NCI-H187 treated with DMSO at 0.1 percent for 48 hours (cell line): ENCODE data around the gene TATDN2.
"Not testable (repeated sequence)": the region's sequence is repeated elsewhere in the genome, so short reads cannot be mapped to it uniquely, and the experiment has no call there.

Experiments
- DNase-seq: peaks from one replicate; lab custom pipeline; 2025; lab: John Stamatoyannopoulos, UW

TATDN2 gene

GRCh38 chr3:10289787-10290355 is 41.6 kb downstream of the TATDN2 start:
- DNase-seq: no peak

DNA sequence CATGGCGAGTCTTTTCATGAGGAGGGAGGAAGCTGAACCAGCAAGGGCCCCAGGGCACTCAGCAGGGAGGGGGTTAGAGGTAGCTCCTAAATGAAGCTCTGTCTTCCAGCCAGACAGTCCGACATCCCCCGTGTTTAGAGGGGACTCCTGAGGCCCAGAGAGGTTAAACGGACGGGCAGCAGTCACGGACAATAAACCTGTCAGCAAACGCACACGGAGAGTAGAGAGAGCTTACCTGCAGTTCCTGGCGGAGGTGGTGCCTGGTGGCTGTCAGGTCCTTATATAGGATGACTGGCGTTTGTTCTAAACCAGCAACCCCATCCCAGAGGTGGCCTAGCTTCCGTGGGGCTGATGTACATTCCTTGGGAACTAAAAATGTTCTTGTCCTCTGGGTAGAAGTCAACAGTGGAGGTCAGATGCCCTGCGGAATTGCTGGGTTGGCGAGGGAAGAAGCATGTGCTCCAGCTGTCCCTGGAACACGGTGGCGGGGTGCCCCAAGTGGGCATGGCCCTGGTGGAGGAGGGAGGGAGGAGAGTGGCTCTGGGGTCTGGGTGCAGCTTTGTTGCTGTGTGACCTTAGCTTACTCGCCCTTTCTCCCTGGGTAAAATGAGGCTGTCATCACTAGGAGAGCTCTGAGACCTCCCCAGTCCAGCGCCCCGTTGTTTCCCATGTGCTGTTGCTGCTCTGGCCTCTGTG is 42.4 kb downstream of the TATDN2 start:
- no peak for DNase-seq

- no peak for DNase-seq
Measured at GRCh38 chr3:10291641-10292040, 43.4 kb downstream of the TATDN2 start.

- no peak for DNase-seq
Measured at GRCh38 chr3:10292505-10293419, 44.5 kb downstream of the TATDN2 start, which contains the start of gene GHRL. TSS of gene GHRL (minus strand) at chr3:10292947. CDS start at chr3:10290180, 2,767 bp downstream.

DNA sequence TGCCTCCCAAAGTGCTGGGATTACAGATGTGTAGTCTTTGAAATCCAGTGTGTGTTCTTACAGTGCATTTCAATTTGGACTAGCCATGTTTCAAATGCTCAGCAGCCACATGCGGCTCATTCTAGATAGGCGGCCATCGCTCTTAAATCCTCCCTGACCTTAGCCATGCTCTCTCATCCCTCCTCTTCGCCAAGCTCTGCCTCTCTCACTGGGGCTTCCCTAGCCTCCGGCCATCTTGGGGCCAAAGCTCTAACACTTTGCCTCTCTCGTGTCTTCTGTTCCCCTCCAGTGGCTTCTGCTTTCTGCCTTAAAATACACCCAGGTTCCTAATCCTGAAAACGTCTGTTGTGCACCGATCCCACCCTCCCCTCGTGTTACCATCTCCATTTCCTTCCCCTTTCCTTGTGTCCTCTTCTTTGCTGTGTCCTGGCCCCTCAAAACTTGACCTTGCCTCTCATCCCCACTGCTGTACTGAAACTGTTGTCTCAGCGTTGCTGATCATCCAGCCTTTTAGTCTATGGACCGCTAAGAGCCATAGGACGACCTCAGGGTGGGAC is 45.8 kb downstream of the TATDN2 start:
- DNase-seq: no peak

GRCh38 chr3:10298064-10298463 is 49.8 kb downstream of the TATDN2 start:
- DNase-seq: not testable (repeated sequence)

GRCh38 chr3:10299175-10299574 is 50.9 kb downstream of the TATDN2 start:
- DNase-seq: no peak

- no peak for DNase-seq
Measured at GRCh38 chr3:10299679-10300078, 51.4 kb downstream of the TATDN2 start.

DNA sequence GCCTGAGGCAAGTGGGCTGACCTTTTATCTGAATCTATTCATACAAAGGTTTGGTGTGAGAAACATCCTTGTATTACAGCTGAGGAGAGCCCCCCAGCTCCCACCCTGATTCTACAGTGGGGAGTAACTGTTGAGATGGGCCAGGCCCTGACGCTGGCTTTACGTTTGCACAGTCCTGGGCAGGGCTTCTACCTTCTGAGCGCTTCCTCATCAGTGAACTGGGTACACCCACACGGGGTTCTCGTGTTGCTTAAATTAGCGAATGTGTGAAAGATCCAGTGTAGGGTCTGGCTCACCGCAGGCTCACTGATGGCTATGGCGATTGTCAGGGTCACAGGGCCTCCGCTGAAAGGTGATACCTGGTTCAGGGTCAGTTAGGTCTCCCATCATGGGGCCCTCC is 51.8 kb downstream of the TATDN2 start:
- no peak for DNase-seq

DNA sequence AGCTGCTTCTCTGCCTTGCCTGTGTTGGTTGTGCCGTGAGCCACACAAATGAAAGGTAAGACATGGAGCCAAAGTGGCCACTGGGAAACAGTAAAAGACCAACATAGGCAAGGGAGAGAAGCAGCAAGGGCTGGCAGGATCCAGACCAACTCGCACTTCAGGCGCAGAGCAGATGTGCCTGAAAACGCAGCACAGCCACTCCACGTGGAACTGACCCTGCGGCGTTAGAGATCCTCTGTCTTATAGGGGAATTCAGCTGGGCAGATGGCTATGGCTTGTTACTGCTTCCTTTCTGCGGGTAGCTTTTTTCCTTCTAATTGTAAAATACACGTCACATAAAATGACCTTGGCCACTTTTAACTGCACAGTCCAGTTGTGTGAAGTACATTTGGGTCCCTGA is 54.8 kb downstream of the TATDN2 start:
- no peak for DNase-seq

DNA sequence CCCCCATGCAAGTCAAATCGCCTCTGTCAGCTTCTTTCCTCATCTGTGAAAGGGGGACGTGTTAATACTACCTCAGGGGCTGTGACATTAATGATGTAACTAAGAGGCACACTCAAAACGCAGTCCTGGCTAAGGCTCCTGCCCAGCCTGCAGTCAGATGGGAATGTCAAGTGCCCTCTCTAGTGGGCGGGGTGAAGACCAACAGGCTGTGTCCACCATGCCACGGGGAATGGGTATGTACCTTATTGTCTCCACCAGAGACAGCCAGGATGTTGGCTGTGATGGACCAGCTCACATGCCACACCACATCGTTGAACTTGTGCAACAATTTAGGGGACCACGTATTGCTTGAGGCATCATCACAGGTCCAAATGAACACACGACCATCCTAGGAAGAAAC is 55.5 kb downstream of the TATDN2 start:
- no peak for DNase-seq

DNA sequence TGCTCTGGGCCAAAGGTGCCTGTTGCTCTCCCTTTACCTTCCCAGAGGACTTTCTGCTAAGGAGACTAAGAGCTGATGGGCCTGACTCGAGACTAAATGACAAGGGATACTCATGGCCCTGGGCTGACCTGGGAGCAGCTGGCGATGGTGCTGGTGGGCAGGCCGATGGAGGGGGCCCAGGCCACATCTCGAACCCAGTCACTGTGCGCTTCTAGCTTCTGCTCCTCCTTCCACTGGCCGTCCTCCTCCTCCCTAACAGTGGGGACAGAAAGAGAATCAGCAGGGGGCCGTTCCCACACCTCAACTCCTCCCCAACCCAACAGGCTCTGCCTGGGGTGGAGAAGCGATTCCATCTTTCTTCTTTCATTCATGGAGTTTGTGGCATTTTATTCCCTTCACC is 56.6 kb downstream of the TATDN2 start:
- DNase-seq: no peak

DNA sequence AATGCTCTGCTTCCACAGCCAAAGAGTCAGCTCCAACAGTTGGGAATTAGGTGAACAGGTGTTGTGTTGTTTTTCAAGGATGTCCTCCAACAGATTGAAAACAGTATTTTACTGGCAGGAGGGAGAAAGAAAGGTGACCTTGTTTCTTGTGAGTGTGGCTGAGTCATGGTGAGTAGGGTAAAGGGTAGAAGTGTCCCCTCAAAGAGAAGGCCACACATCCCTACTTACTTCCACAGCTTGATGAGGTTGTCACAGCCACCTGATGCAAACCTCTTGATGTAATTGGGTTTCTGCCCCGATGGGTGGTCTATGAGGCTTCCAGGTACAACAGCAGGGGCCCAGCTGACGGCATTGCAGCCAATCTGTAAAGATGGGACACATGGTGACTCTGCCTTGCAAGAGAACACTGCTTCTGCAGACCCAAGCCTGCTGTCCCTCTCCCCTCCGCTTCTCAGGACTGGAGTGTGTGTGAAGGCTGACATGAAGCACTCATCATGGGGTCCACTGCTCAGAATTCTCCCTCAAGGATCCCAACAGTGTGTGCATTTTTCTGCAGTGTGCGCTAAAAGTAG is 57.2 kb downstream of the TATDN2 start:
- DNase-seq: no peak

DNA sequence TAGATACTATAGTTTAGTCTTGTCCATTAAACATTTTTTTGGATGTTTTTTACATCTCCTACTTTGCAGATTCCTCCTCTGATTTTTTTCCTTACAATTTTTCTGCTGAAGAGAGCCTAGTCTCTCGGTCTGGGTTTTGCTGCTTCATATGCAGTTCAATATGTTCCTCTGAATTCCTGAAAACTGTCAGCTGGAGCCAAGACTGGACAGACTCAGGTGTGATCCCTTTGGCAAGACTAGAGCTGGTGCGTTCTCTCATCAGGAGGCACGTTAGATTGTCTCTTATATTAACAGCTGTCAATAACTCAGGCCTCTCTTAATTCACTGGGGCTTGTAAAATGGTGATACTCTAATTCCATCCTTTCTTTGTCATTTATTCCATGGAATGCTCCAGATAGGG is 57.9 kb downstream of the TATDN2 start:
- DNase-seq: no peak

DNA sequence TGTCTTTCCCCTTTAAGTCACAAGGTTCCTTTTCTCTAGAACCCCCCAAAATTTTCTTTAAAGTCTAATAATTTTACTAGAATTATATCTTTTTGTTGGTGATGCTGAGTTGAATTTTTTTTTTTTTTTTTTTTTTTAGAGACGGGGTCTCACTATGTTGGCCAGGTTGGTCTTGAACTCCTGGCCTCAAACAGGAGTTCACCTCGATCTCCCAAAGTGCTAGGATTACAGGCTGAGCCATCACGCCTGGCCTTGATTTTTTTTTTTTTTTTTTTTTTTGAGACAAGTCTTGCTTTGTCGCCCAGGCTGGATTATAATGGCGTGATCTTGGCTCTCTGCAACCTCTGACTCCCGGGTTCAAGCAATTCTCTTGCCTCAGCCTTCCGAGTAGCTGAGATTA is 60.4 kb downstream of the TATDN2 start:
- DNase-seq: no peak

DNA sequence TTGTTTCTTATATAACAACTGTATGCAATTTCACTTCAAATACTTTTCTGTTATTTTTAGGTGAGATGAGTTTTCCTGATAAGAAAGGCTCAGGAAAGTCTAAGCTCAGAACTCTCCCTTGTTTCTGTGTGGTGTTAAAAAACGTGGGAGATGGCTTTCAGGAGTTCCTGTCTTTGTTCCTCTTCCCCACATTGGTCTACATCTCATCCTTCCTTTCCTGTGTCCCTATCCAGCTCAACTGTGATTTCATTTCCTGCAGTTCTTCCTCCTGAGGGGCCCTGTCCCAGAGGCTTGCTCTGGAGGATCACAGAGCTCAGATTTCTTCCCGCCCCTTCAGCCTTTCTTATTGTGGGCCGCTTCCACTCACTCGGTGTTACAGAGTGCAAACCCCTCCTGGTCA is 61.5 kb downstream of the TATDN2 start:
- no peak for DNase-seq

- no peak for DNase-seq
Measured at GRCh38 chr3:10310578-10310977, 62.3 kb downstream of the TATDN2 start.

GRCh38 chr3:10311710-10312109 is 63.5 kb downstream of the TATDN2 start:
- DNase-seq: no peak

DNA sequence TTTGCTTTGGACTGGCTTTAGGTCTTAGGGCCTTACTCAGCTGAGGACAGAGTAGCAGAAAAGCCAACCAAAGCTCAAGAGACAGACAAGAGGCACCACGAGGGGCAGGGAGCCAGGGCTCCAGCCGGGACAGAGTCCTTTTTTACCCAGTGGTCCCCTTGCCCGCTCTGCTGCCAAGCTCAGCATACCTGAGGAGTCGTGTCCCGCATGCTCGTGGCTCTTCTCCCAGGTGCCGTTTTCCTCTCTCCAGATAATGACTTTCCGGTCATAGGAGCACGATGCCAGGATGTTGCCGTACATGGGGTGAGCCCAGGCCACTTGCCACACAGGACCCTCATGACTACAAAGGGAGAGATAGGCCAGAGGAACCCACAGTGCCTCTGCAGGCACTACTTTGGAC is 64.1 kb downstream of the TATDN2 start:
- DNase-seq: no peak

GRCh38 chr3:10312861-10313260 is 64.6 kb downstream of the TATDN2 start:
- DNase-seq: no peak

- DNase-seq: no peak
Measured at GRCh38 chr3:10315101-10315500, 66.8 kb downstream of the TATDN2 start.

DNA sequence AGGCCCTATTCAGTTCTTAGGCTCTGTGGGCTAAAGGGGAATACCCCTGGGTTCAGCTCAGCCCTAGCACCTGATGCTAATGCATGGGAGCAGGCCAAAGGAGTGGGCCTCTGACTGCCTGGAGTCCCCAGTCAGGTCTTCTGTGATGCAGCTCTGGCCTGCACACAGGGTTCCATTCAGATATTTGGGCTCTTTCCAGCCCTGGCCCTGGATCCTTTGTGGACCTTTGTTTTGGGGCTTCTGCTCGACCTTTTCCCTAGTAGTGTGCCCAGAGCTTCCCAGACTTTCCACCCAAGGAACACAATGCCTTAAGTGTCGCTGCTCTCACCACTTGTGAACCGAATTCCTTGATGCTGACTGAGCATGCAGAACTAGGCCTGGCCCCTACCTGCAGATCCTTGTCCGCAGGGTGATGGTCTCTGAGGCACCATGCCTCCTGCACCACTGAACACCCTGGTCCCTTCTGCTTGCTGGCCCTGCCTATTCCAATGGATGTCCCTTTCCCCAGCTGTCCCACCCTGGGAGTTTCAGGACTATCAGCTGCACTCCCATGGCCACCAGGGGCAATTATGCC is 67.6 kb downstream of the TATDN2 start:
- DNase-seq: no peak
